Motor neuron (in vitro differentiated cells): ENCODE data around the gene PLEKHA6. TPM values are rescaled to one million over a fixed set of nuclear protein-coding genes. Genes with fewer than 3 reads are reported as not detected.

Experiments used
- ATAC-seq, 8 experiments: fragments of 200-7000 bp; cut with Tn5 transposase; replicated peaks in 6 of 8; 2 replicates each; pipeline ENCODE4 v1.8.0; 2021; ENCODE audit warnings: mild to moderate bottlenecking in 8 of 8, moderate library complexity in 8 of 8
- H3K27ac ChIP-seq, 2 donors: fragments of 250-450 bp; sonication (Bioruptor Pico); 2 replicates each; pipeline ENCODE4 v1.9.0; 2021; ENCODE audit warnings: antibody characterized with exemption in 2 of 2, mild to moderate bottlenecking in 2 of 2, moderate library complexity in 1 of 2
- H3K4me1 ChIP-seq, 2 donors: fragments of 250-450 bp; sonication (Bioruptor Pico); replicated peaks in 1 of 2; 2 replicates each; pipeline ENCODE4 v1.6.1; 2021; ENCODE audit warnings: antibody characterized with exemption in 2 of 2, mild to moderate bottlenecking in 2 of 2, moderate library complexity in 1 of 2
- H3K4me3 ChIP-seq, 5 donors: fragments of 250-450 bp; sonication (Bioruptor Pico); 2 replicates each; pipeline ENCODE4 v1.9.0; 2021; ENCODE audit warnings: antibody characterized with exemption in 5 of 5, mild to moderate bottlenecking in 5 of 5, moderate library complexity in 4 of 5
- WGBS, 10 experiments: fragments of 450-650 bp; shearing (Covaris generic); methylation state at CpG; one replicate each; pipeline ENCODE4 v1.0.0; 2022; 5-methylcytosine and 5-hydroxymethylcytosine counted together
- in situ Hi-C, 9 experiments: fragments of 400-800 bp; cut with MboI; loops; one replicate each; pipeline ENCODE4 v1.15.0; 2021; ENCODE audit warnings: low sequenced_read_pairs in 9 of 9, low pct_unique_long_range_greater_than_20kb in 2 of 9; ENCODE audit not compliant: unreplicated experiment in 9 of 9
- total RNA-seq, 8 experiments: library from RNA; unstranded; fragments of 300-600 nt; gene quantifications; 2 replicates each; pipeline versions ENCODE4 v1.2.3 to v1.2.4, GENCODE V29; 2022

PLEKHA6 gene
- total RNA-seq, 8 experiments from 2014 or later, result 11.7 to 42.0 (median 24.0) TPM

GRCh38 chr1:204186597-204186996 lies 173.1 kb downstream of the PLEKHA6 start:
- 33 to 100% (median 88%) methylated on average over 1 to 10 of the region's 10 CpGs; no CpG with 5 or more reads in 2 of the 10 experiments for WGBS, 10 experiments
- Histone ChIP-seq H3K4me3 (no peak overlapping the region), H3K4me1 (peaks cover 39 to 45% of the 10 kb centered on the region in 2 donors), H3K27ac (no peak overlapping the region)
- in situ Hi-C loops, result loop anchor here in 1 of 9 experiments (25.0 kb wide), 1 partner anchor 326 kb away; the partner anchor contains the start of gene MDM4
- no peak for ATAC-seq

- 17 to 36% (median 30%) methylated on average over 1 of the region's 1 CpG; no CpG with 5 or more reads in 7 of the 10 experiments for WGBS, 10 experiments
- in situ Hi-C loops, result loop anchor here in 1 of 9 experiments (25.0 kb wide), 1 partner anchor 331 kb away; the partner anchor contains the start of gene MDM4
- Histone ChIP-seq H3K4me3 (no peak overlapping the region), H3K4me1 (peaks cover under 1 to 11% of the 10 kb centered on the region in 2 donors), H3K27ac (no peak overlapping the region)
- ATAC-seq, result no peak
Observed at GRCh38 chr1:204181116-204181515, 178.6 kb downstream of the PLEKHA6 start.

- Histone ChIP-seq H3K4me3 (no peak overlapping the region), H3K27ac (no peak overlapping the region), H3K4me1 (peaks cover 3 to 9% of the 10 kb centered on the region in 2 donors)
- 37 to 68% (median 57%) methylated on average over 2 to 6 of the region's 6 CpGs; no CpG with 5 or more reads in 2 of the 10 experiments for WGBS, 10 experiments
- in situ Hi-C loops, result loop anchor here in 1 of 9 experiments (25.0 kb wide), 1 partner anchor 332 kb away; the partner anchor contains the start of gene MDM4
- ATAC-seq, result peak in 1 of 8 experiments; percentile 7
Observed at GRCh38 chr1:204180133-204180532, 179.6 kb downstream of the PLEKHA6 start.

- Histone ChIP-seq H3K4me1 (peaks cover 3 to 9% of the 10 kb centered on the region in 2 donors), H3K4me3 (no peak overlapping the region), H3K27ac (no peak overlapping the region)
- WGBS, 10 experiments, result 17 to 100% (median 81%) methylated on average over 1 to 7 of the region's 7 CpGs; no CpG with 5 or more reads in 3 of the 10 experiments
- in situ Hi-C loops, result loop anchor here in 1 of 9 experiments (25.0 kb wide), 1 partner anchor 334 kb away; the partner anchor contains the start of gene MDM4
- ATAC-seq, result no peak
Observed at GRCh38 chr1:204178487-204179281, 181.0 kb downstream of the PLEKHA6 start.

- Histone ChIP-seq H3K27ac (peak overlapping the region in 1 of 2 donors; percentile 47), H3K4me3 (no peak overlapping the region), H3K4me1 (peaks cover 3 to 9% of the 10 kb centered on the region in 2 donors)
- in situ Hi-C loops, result loop anchor here in 1 of 9 experiments (25.0 kb wide), 1 partner anchor 335 kb away; the partner anchor contains the start of gene MDM4
- 0 to 78% (median 33%) methylated on average over 2 to 4 of the region's 4 CpGs; no CpG with 5 or more reads in 2 of the 10 experiments for WGBS, 10 experiments
- peak in 5 of 8 experiments; percentile 17 to 42 (median 31) for ATAC-seq
Observed at GRCh38 chr1:204177133-204177532, 182.6 kb downstream of the PLEKHA6 start.

GRCh38 chr1:204176049-204176448 lies 183.7 kb downstream of the PLEKHA6 start:
- no peak overlapping the region for H3K27ac ChIP-seq
- in situ Hi-C loops, result loop anchor here in 1 of 9 experiments (25.0 kb wide), 1 partner anchor 336 kb away; the partner anchor contains the start of gene MDM4
- no peak for ATAC-seq
- no peak overlapping the region for H3K4me3 ChIP-seq
- 51 to 100% (median 76%) methylated on average over 1 to 5 of the region's 5 CpGs for WGBS, 10 experiments
- peaks cover 3 to 9% of the 10 kb centered on the region in 2 donors for H3K4me1 ChIP-seq

- in situ Hi-C loops, result loop anchor here in 6 of 9 experiments (25.0 kb wide), 2 partner anchors 187 to 337 kb away; partner anchors contain the start of genes PLEKHA6 (in 6 of the 6) and MDM4 (in 2 of the 6)
- 49 to 100% (median 78%) methylated on average over 1 to 3 of the region's 3 CpGs for WGBS, 10 experiments
- Histone ChIP-seq H3K27ac (no peak overlapping the region), H3K4me1 (peaks cover 3 to 9% of the 10 kb centered on the region in 2 donors), H3K4me3 (no peak overlapping the region)
- ATAC-seq, result no peak
Observed at GRCh38 chr1:204174958-204175357, 184.8 kb downstream of the PLEKHA6 start.

- peaks cover 3 to 7% of the 10 kb centered on the region in 2 donors for H3K4me1 ChIP-seq
- ATAC-seq, result no peak
- no peak overlapping the region for H3K27ac ChIP-seq
- no peak overlapping the region for H3K4me3 ChIP-seq
- in situ Hi-C loops, result loop anchor here in 6 of 9 experiments (25.0 kb wide), 2 partner anchors 190 to 340 kb away; partner anchors contain the start of genes PLEKHA6 (in 6 of the 6) and MDM4 (in 1 of the 6)
- WGBS, 10 experiments, result 63 to 90% (median 80%) methylated on average over 1 to 2 of the region's 2 CpGs; no CpG with 5 or more reads in 5 of the 10 experiments
Observed at GRCh38 chr1:204172404-204173029, 187.2 kb downstream of the PLEKHA6 start.

- in situ Hi-C loops, result loop anchor here in 6 of 9 experiments (25.0 kb wide), 2 partner anchors 191 to 341 kb away; partner anchors contain the start of genes PLEKHA6 (in 6 of the 6) and MDM4 (in 1 of the 6)
- WGBS, 10 experiments, result 0 to 80% (median 37%) methylated on average over 1 to 4 of the region's 4 CpGs; no CpG with 5 or more reads in 2 of the 10 experiments
- Histone ChIP-seq H3K4me3 (no peak overlapping the region), H3K4me1 (peaks cover 0 to 3% of the 10 kb centered on the region in 2 donors), H3K27ac (no peak overlapping the region)
- no peak for ATAC-seq
Observed at GRCh38 chr1:204171751-204172178, 188.0 kb downstream of the PLEKHA6 start.

GRCh38 chr1:204170494-204171155 lies 189.1 kb downstream of the PLEKHA6 start:
- WGBS, 10 experiments, result 33 to 100% (median 80%) methylated on average over 1 to 3 of the region's 3 CpGs; no CpG with 5 or more reads in 2 of the 10 experiments

GRCh38 chr1:204169858-204170257 lies 189.9 kb downstream of the PLEKHA6 start:
- Histone ChIP-seq H3K4me1 (peaks cover 9 to 11% of the 10 kb centered on the region in 2 donors), H3K27ac (no peak overlapping the region), H3K4me3 (no peak overlapping the region)
- in situ Hi-C loops, result loop anchor here in 8 of 9 experiments (10.0 to 25.0 kb wide), 3 partner anchors 192 to 342 kb away; partner anchors contain the start of genes PLEKHA6 (in 6 of the 8) and MDM4 (in 1 of the 8)
- 59 to 82% (median 74%) methylated on average over 2 to 4 of the region's 4 CpGs; no CpG with 5 or more reads in 2 of the 10 experiments for WGBS, 10 experiments
- ATAC-seq, result peak in 1 of 8 experiments; percentile 58

More at GRCh38 chr1:204170494-204171155, 189.1 kb downstream of the PLEKHA6 start:
- ATAC-seq, result no peak
- peaks cover 9 to 11% of the 10 kb centered on the region in 2 donors for H3K4me1 ChIP-seq
- H3K27ac ChIP-seq, result no peak overlapping the region
- in situ Hi-C loops, result loop anchor here in 6 of 9 experiments (25.0 kb wide), 2 partner anchors 192 to 342 kb away; partner anchors contain the start of genes PLEKHA6 (in 6 of the 6) and MDM4 (in 1 of the 6)
- no peak overlapping the region for H3K4me3 ChIP-seq
